K562 (cell line): Measurements from ENCODE around the gene TUBB1. TPM values are rescaled to one million over a fixed set of nuclear protein-coding genes. Genes with fewer than 3 reads are reported as not detected.

Experiments used
- ATAC-seq: fragments of 200-7000 bp; cut with Tn5 transposase; 3 replicates; pipeline ENCODE4 v1.9.1; 2020; ENCODE audit warnings: moderate library complexity
- BruUV-seq: library from RNA; stranded (reverse); fragments of 400-500 nt; replicated peaks from 2 replicates; lab custom pipeline; 2021; lab: Mats Ljungman, UMichigan
- CTCF ChIA-PET: fragments of 300-600 bp; formaldehyde crosslinking; extraction: SDS; loops from one replicate; lab custom pipeline; 2021; ENCODE audit warnings: low intra/inter-chr PET ratio; lab: Yijun Ruan, JAX
- POLR2A ChIA-PET: fragments of 300-600, 350-650 bp; sonication (Branson Sonifier 250); formaldehyde crosslinking; extraction: SDS; loops from one replicate; lab custom pipeline; 2021; ENCODE audit warnings: antibody characterized with exemption, inconsistent platforms; lab: Yijun Ruan, JAX
- DNase-seq, 4 experiments: peaks; one replicate each; pipeline versions ENCODE4 v3.0.0 to v3.0.0-alpha.2; 2011 to 2018; ENCODE audit warnings: low spot score in 3 of 4, mixed read lengths in 3 of 4; ENCODE audit errors: extremely low read depth in 1 of 4
- FAIRE-seq: peaks from 2 replicates; lab custom pipeline; 2011; peaks lifted over from hg19 to GRCh38; lab: Jason Lieb, UNC
- H2AFZ ChIP-seq: 2 replicates; pipeline ENCODE4 v1.6.0; 2011; ENCODE audit warnings: low read depth, low read length, control low read depth, inconsistent platforms
- H3K27ac ChIP-seq: fragments of 200-600 bp; 3 replicates; pipeline ENCODE4 v1.8.0; 2011; ENCODE audit warnings: low read depth, mild to moderate bottlenecking, control low read depth, inconsistent platforms, low read length, moderate library complexity, mixed read lengths; ENCODE audit errors: extremely low read depth
- H3K27me3 ChIP-seq, 2 experiments: fragments of 300-600 bp in 1 of 2; 2 replicates in 1 of 2; 3 replicates in 1 of 2; pipeline versions ENCODE4 v1.6.0 to v1.8.0; 2011; ENCODE audit warnings: inconsistent platforms in 2 of 2, low read length in 2 of 2, mild to moderate bottlenecking in 1 of 2, mixed read lengths in 1 of 2, moderate library complexity in 1 of 2; ENCODE audit not compliant: control insufficient read depth in 2 of 2, insufficient read depth in 2 of 2
- H3K36me3 ChIP-seq: fragments of 300-600 bp; 3 replicates; pipeline ENCODE4 v1.8.0; 2011; ENCODE audit warnings: mild to moderate bottlenecking, low read length, inconsistent platforms; ENCODE audit not compliant: control insufficient read depth, insufficient read depth
- H3K4me1 ChIP-seq, 2 experiments: fragments of 200-600 bp in 1 of 2; replicated peaks in 1 of 2; 2 replicates in 1 of 2; 3 replicates in 1 of 2; pipeline versions ENCODE4 v1.5.1 to v1.8.0; 2011; ENCODE audit warnings: inconsistent platforms in 2 of 2, low read length in 2 of 2, mild to moderate bottlenecking in 1 of 2, mixed read lengths in 1 of 2, moderate library complexity in 1 of 2; ENCODE audit not compliant: control insufficient read depth in 2 of 2, insufficient read depth in 2 of 2
- H3K4me2 ChIP-seq: 2 replicates; pipeline ENCODE4 v1.6.1; 2011; ENCODE audit warnings: low read length, control low read depth, inconsistent platforms, mixed read lengths; ENCODE audit not compliant: insufficient read depth
- H3K4me3 ChIP-seq: fragments of 200-600 bp; sonication (generic), shearing (Covaris generic); 2 replicates; pipeline ENCODE4 v1.5.1; 2016; ENCODE audit warnings: control low read depth, inconsistent platforms
- H3K79me2 ChIP-seq: fragments of 200-600 bp; 3 replicates; pipeline ENCODE4 v1.8.0; 2011; ENCODE audit warnings: low read length, inconsistent platforms; ENCODE audit not compliant: control insufficient read depth, insufficient read depth
- H3K9ac ChIP-seq, 2 experiments: 2 replicates each; pipeline versions ENCODE4 v1.6.0 to v1.6.1; 2011; ENCODE audit warnings: low read depth in 2 of 2, low read length in 2 of 2, control low read depth in 1 of 2, inconsistent platforms in 1 of 2, mild to moderate bottlenecking in 1 of 2, mixed read lengths in 1 of 2; ENCODE audit not compliant: insufficient read depth in 1 of 2
- H3K9me1 ChIP-seq: one replicate; pipeline ENCODE4 v1.6.0; 2011; ENCODE audit warnings: inconsistent platforms, mild to moderate bottlenecking, low read length, moderate library complexity; ENCODE audit not compliant: control insufficient read depth, insufficient read depth
- H3K9me3 ChIP-seq: replicated peaks from 2 replicates; pipeline ENCODE4 v1.5.1; 2011; ENCODE audit warnings: low read depth, low read length, inconsistent platforms; ENCODE audit not compliant: control insufficient read depth, insufficient read depth
- H4K20me1 ChIP-seq: replicated peaks from 2 replicates; pipeline ENCODE4 v1.6.1; 2011; ENCODE audit warnings: low read length, inconsistent platforms, mixed read lengths; ENCODE audit not compliant: control insufficient read depth, insufficient read depth
- DDX20 ChIP-seq: fragments of 450-650 bp; IDR thresholded peaks from 2 replicates; pipeline ENCODE4 v1.6.1; 2016; ENCODE audit warnings: missing genetic modification characterization, low read depth, mild to moderate bottlenecking, missing compliant biosample characterization, moderate library complexity
- FOXJ3 ChIP-seq: sonication (generic); formaldehyde crosslinking; IDR thresholded peaks from 2 replicates; pipeline ENCODE4 v1.4.0; 2020; ENCODE audit warnings: mild to moderate bottlenecking, missing genetic modification reagents
- GATAD2B ChIP-seq: fragments of 450-650 bp; IDR thresholded peaks from 2 replicates; pipeline ENCODE4 v1.6.1; 2017; ENCODE audit warnings: mild to moderate bottlenecking, borderline replicate concordance
- HMGXB4 ChIP-seq: sonication (generic); formaldehyde crosslinking; IDR thresholded peaks from 2 replicates; pipeline ENCODE4 v1.8.1; 2023; ENCODE audit warnings: mild to moderate bottlenecking, missing genetic modification reagents
- KDM5B ChIP-seq: fragments of 200-600 bp; sonication (generic); IDR thresholded peaks from 2 replicates; pipeline ENCODE4 v1.6.1; 2012; ENCODE audit warnings: low read depth, mild to moderate bottlenecking, moderate library complexity, low read length, control low read depth, inconsistent platforms; ENCODE audit not compliant: insufficient replicate concordance
- MEF2A ChIP-seq: IDR thresholded peaks from 2 replicates; pipeline ENCODE4 v1.6.1; 2011; ENCODE audit warnings: low read depth, mild to moderate bottlenecking, low read length, moderate library complexity; ENCODE audit not compliant: control insufficient read depth
- SNRNP70 ChIP-seq: fragments of 200-400 bp; formaldehyde crosslinking; optimal IDR thresholded peaks from 2 replicates; pipeline ENCODE3; 2017; ENCODE audit warnings: low read depth, low read length
- UBTF ChIP-seq, 2 experiments: IDR thresholded peaks; 2 replicates each; pipeline ENCODE4 v1.6.1; 2012; ENCODE audit warnings: improper control_type of control experiment in 2 of 2, low read depth in 2 of 2, low read length in 2 of 2, borderline replicate concordance in 1 of 2
- ZNF830 ChIP-seq: fragments of 250-450 bp; sonication (Bioruptor Pico); IDR thresholded peaks from 2 replicates; pipeline ENCODE4 v1.5.0; 2021; ENCODE audit warnings: mild to moderate bottlenecking
- whole genome bisulfite sequencing: fragments of 100-300 bp; shearing (Covaris generic); methylation state at CpG from one replicate; pipeline ENCODE4 v1.1.6; 2016; ENCODE audit warnings: low coverage, mixed read lengths; ENCODE audit not compliant: insufficient coverage; ENCODE audit errors: missing lambda C conversion rate; 5-methylcytosine and 5-hydroxymethylcytosine counted together
- in situ Hi-C: fragments of 300-500 bp; cut with MboI; formaldehyde crosslinking; loops from 4 replicates; pipeline ENCODE4 v1.15.0; 2018; ENCODE audit warnings: inconsistent platforms, mixed read lengths
- intact Hi-C: fragments of 100-400 bp; cut with micrococcal nuclease; formaldehyde crosslinking; loops from 2 replicates; pipeline ENCODE4 v1.14.2; 2022
- polyA plus RNA-seq, 8 experiments: library from polyadenylated mRNA; depleted of rRNA in 4 of 8; stranded (reverse) in 5 of 8; unstranded in 3 of 8; fragments of >200 nt; fragmentation: Nextera tagmentation in 2 of 8; fragmentation: Illumina TruSeq in 1 of 8; extraction: Ambion mirVana in 2 of 8; extraction: Trizol in 1 of 8; gene quantifications; 2 replicates each; pipeline versions ENCODE4 v1.2.1 to v1.2.3, GENCODE V29; 2011 to 2014; ENCODE audit warnings: inconsistent platforms in 1 of 8, missing spikeins in 1 of 8
- total RNA-seq, 7 experiments: library from RNA; depleted of rRNA in 6 of 7; stranded (reverse); fragments of >200 nt in 6 of 7; fragmentation: Illumina TruSeq in 2 of 7; extraction: Trizol in 2 of 7; gene quantifications; 2 replicates each; pipeline versions ENCODE4 v1.2.1 to v1.2.3, GENCODE V29; 2011 to 2021; ENCODE audit warnings: low replicate concordance in 1 of 7

The TUBB1 gene
- total and polyA plus RNA-seq, 9 of the 15 experiments (the other 6 are each of a cell fraction or from before 2014, with no cell fraction given), result 1.5 to 3.9 (median 2.4) TPM

DNA sequence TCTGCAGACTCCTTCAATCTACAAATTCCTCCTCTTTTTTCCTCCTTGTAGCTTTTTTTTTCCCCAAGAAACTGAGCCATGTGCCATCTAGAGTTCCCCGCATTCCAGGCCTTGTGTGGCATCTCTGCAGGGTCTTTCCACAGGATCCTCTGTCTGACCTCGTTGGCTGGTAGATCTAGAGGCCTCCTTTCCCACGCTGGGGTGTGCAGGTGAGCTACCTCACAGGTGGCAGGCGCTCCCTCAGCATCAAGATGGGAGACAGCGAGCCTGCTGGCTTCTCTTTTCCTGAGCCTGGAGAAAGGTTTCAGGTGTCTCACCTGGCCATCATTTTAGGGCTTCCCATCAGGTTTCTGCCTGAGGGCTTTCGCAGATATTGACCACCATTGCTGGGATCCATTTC, 47.8 kb upstream of the TUBB1 start:
- H3K4me1 ChIP-seq, result no peaks in the 10 kb centered on the region
- DNase-seq, result no peak
- H3K4me2 ChIP-seq, result no peak overlapping the region
- no peaks in the 10 kb centered on the region for H3K79me2 ChIP-seq
- H3K9me3 ChIP-seq, result no peaks in the 10 kb centered on the region
- peaks cover 19 to 27% of the 10 kb centered on the region in 2 experiments for H3K27me3 ChIP-seq
- H4K20me1 ChIP-seq, result no peaks in the 10 kb centered on the region
- no peak overlapping the region for H3K4me3 ChIP-seq
- in situ Hi-C loops (loop anchor here (10.0 kb wide), 1 partner anchor 253 kb away; no protein-coding TSS in a partner anchor), intact Hi-C loops (no loop called here)
- H3K9me1 ChIP-seq, result no peaks in the 10 kb centered on the region
- no peak overlapping the region for H3K9ac ChIP-seq
- no peak for FAIRE-seq
- no TSS peak for BruUV-seq
- WGBS, result 4% methylated on average over 6 of the region's 6 CpGs
- H3K36me3 ChIP-seq, result no peaks in the 10 kb centered on the region
- no peak for TF ChIP-seq UBTF (IDR thresholded peaks at IDR 0.05; ENCODE audit: borderline replicate concordance in 1 of 2, low read depth in 2 of 2, low read length in 2 of 2)
- no peak for TF ChIP-seq KDM5B
- TF ChIP-seq ZNF830 (CRISPR knock-in tag), result no peak
- TF ChIP-seq SNRNP70, result no peak
- TF ChIP-seq GATAD2B, result no peak
- TF ChIP-seq DDX20 (tag), result no peak
- no peak for TF ChIP-seq FOXJ3 (CRISPR knock-in tag)
- TF ChIP-seq MEF2A, result no peak
- TF ChIP-seq HMGXB4 (CRISPR knock-in tag), result no peak
- H2AFZ ChIP-seq, result no peak overlapping the region
- H3K27ac ChIP-seq, result no peak overlapping the region
- CTCF ChIA-PET, result no interaction called here
- POLR2A ChIA-PET, result interaction anchor here (0.5 to 2.3 kb wide), 2 partner anchors 13 to 60 kb away, joined by 3 to 17 read pairs; no protein-coding TSS in a partner anchor
- no peak for ATAC-seq
